ENCODE data around the gene PYM1. TPM values are rescaled to one million over a fixed set of nuclear protein-coding genes. Genes with fewer than 3 reads are reported as not detected.

Gene PYM1
- total RNA-seq, 1 donor from 2014 or later = 34.0 TPM

- no peak for DNase-seq (ENCODE audit: low read depth)
- FAIRE-seq = no peak
- TF ChIP-seq CTCF (IDR thresholded peaks at IDR 0.05; ENCODE audit: insufficient read depth, low read length, severe bottlenecking) = no peak
- no peaks in the 10 kb centered on the region for H3K27me3 ChIP-seq (ENCODE audit: control insufficient read depth, insufficient read depth, low read length)
- no peaks in the 10 kb centered on the region for H3K36me3 ChIP-seq (ENCODE audit: control insufficient read depth, insufficient read depth, low read length)
- no peak overlapping the region for H3K4me3 ChIP-seq (ENCODE audit: low read depth, low read length)
These were observed 65.8 kb downstream of the PYM1 start for GRCh38 chr12:55861871-55862270.

- no peak overlapping the region for H3K4me3 ChIP-seq (ENCODE audit: low read depth, low read length)
- no peaks in the 10 kb centered on the region for H3K27me3 ChIP-seq (ENCODE audit: control insufficient read depth, insufficient read depth, low read length)
- FAIRE-seq (no peak), DNase-seq (ENCODE audit: low read depth) (no peak)
- TF ChIP-seq CTCF (IDR thresholded peaks at IDR 0.05; ENCODE audit: insufficient read depth, low read length, severe bottlenecking) = no peak
- H3K36me3 ChIP-seq (ENCODE audit: control insufficient read depth, insufficient read depth, low read length) = no peaks in the 10 kb centered on the region
These were observed 66.3 kb downstream of the PYM1 start for GRCh38 chr12:55861396-55861795.

- no peaks in the 10 kb centered on the region for H3K27me3 ChIP-seq (ENCODE audit: control insufficient read depth, insufficient read depth, low read length)
- no peak for DNase-seq (ENCODE audit: low read depth)
- no peak overlapping the region for H3K4me3 ChIP-seq (ENCODE audit: low read depth, low read length)
- no peak for TF ChIP-seq CTCF (IDR thresholded peaks at IDR 0.05; ENCODE audit: insufficient read depth, low read length, severe bottlenecking)
- no peaks in the 10 kb centered on the region for H3K36me3 ChIP-seq (ENCODE audit: control insufficient read depth, insufficient read depth, low read length)
- FAIRE-seq = no peak
These were observed 75.0 kb downstream of the PYM1 start for GRCh38 chr12:55852740-55853139.

Other genes with a start within 250 kb of the PYM1 start
- gene ITGA7, start 220.0 kb downstream of the PYM1 start, total RNA-seq = 0.79 and 1.3 TPM in 2 replicates
- 64.5 and 89.1 TPM in 2 replicates for gene BLOC1S1, start 211.8 kb downstream of the PYM1 start, total RNA-seq
- 1.1 and 2.3 TPM in 2 replicates for gene RDH5, start 207.5 kb downstream of the PYM1 start, total RNA-seq
- gene CD63, start 198.9 kb downstream of the PYM1 start, total RNA-seq = 1,301 and 1,307 TPM in 2 replicates
- 0.13 and 0.26 TPM in 2 replicates for gene GDF11, start 184.8 kb downstream of the PYM1 start, total RNA-seq
- 68.7 and 111 TPM in 2 replicates for gene SARNP, start 110.2 kb downstream of the PYM1 start, total RNA-seq
- gene ORMDL2, start 109.9 kb downstream of the PYM1 start, total RNA-seq = 46.1 and 52.0 TPM in 2 replicates
- gene DNAJC14, start 98.3 kb downstream of the PYM1 start, total RNA-seq = 34.3 and 38.4 TPM in 2 replicates
- 0.13 and 0.53 TPM in 2 replicates for gene MMP19, start 85.0 kb downstream of the PYM1 start, total RNA-seq
- gene DGKA, start 3.3 kb upstream of the PYM1 start, total RNA-seq = 81.9 and 88.5 TPM in 2 replicates
- gene PMEL, start 38.1 kb upstream of the PYM1 start, total RNA-seq = 1.8 and 2.6 TPM in 2 replicates
- gene CDK2, start 38.9 kb upstream of the PYM1 start, total RNA-seq = 5.2 and 6.8 TPM in 2 replicates
- gene RAB5B, start 46.2 kb upstream of the PYM1 start, total RNA-seq = 30.8 and 48.8 TPM in 2 replicates
- 2.1 and 3.6 TPM in 2 replicates for gene SUOX, start 69.4 kb upstream of the PYM1 start, total RNA-seq
- gene IKZF4, start 93.1 kb upstream of the PYM1 start, total RNA-seq = 0.26 and 0.64 TPM in 2 replicates
- gene RPS26, start 114.0 kb upstream of the PYM1 start, total RNA-seq = 32.8 and 201 TPM in 2 replicates
- 21.1 and 59.8 TPM in 2 replicates for gene ERBB3, start 152.3 kb upstream of the PYM1 start, total RNA-seq
- 168 and 172 TPM in 2 replicates for gene PA2G4, start 176.7 kb upstream of the PYM1 start, total RNA-seq
- 3,411 and 3,733 TPM in 2 replicates for gene RPL41, start 188.7 kb upstream of the PYM1 start, total RNA-seq
- 3.5 and 4.5 TPM in 2 replicates for gene ZC3H10, start 190.4 kb upstream of the PYM1 start, total RNA-seq
- 253 and 304 TPM in 2 replicates for gene ESYT1, start 200.4 kb upstream of the PYM1 start, total RNA-seq
- gene MYL6B, start 224.7 kb upstream of the PYM1 start, total RNA-seq = 27.4 and 33.5 TPM in 2 replicates
- 590 and 1,212 TPM in 2 replicates for gene MYL6, start 230.5 kb upstream of the PYM1 start, total RNA-seq